Testis (tissue), 3 donors: Measurements from ENCODE around the gene SYT15B. TPM values are rescaled to one million over a fixed set of nuclear protein-coding genes. Genes with fewer than 3 reads are reported as not detected.
"Not testable (repeated sequence)": the region's sequence is repeated elsewhere in the genome, so short reads cannot be mapped to it uniquely, and the experiment has no call there.

Experiments
- DNase-seq: peaks from one replicate; pipeline ENCODE4 v3.0.0-alpha.2; 2019
- H3K27ac ChIP-seq, 2 donors: fragments of 200-600 bp; sonication (generic); one replicate each; pipeline ENCODE4 v1.5.1; 2019
- H3K27me3 ChIP-seq: fragments of 200-600 bp; sonication (generic); one replicate; pipeline ENCODE4 v1.5.1; 2019
- H3K36me3 ChIP-seq: fragments of 200-600 bp; sonication (generic); one replicate; pipeline ENCODE4 v1.5.1; 2017; ENCODE audit warnings: low read depth; ENCODE audit errors: missing control alignments
- H3K4me1 ChIP-seq: fragments of 200-600 bp; sonication (generic); one replicate; pipeline ENCODE4 v1.5.1; 2019
- H3K4me3 ChIP-seq, 2 donors: fragments of 200-600 bp; sonication (generic); one replicate each; pipeline ENCODE4 v1.5.1; 2017 to 2019
- H3K9me3 ChIP-seq: fragments of 200-600 bp; sonication (generic); one replicate; pipeline ENCODE4 v1.5.1; 2017
- WGBS, 2 donors: methylation state at CpG; one replicate each; pipeline ENCODE4 v1.1.5; 2018; 5-methylcytosine and 5-hydroxymethylcytosine counted together
- intact Hi-C: fragments of 100-400 bp; cut with DNase I; formaldehyde crosslinking; loops from one replicate; pipeline ENCODE4 v1.15.1; 2023; ENCODE audit warnings: low total_unique reads
- polyA plus RNA-seq: library from polyadenylated mRNA; stranded (reverse); fragments of 350-450 nt; fragmentation: Illumina TruSeq; extraction: RNeasy Lipid Tissue Mini Kit (QIAGEN cat#74804); gene quantifications from one replicate; pipeline ENCODE4 v1.2.3, GENCODE V29; 2014; ENCODE audit warnings: low read depth, low replicate concordance; ENCODE audit not compliant: insufficient read depth
- total RNA-seq, 2 donors: library from RNA; depleted of rRNA; stranded (reverse); fragments of >200 nt; gene quantifications; one replicate each; pipeline ENCODE4 v1.2.3, GENCODE V29; 2016

Gene SYT15B
- total and polyA plus RNA-seq, 3 donors from 2014 or later = 0.37 to 1.2 (median 1.0) TPM

DNA sequence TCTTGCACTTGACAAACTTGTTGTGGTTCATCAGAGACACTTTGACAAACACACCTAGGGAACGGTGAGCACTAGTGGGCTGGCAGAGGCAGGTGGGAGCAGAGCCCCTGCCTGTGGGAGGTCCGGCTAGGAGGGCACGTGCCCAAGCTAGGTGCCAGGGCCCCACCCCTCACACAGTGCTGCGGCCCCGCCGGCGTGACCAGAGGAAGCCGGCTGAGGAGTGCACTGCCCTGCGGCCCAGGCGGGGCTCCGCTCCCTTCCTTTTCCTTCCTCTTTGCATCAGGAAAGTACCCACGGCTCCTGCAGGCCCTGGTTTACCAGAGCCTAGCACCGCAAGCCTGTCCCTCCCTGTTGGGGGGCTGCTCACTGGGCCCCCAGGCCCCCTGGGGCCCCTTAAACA is 7.2 kb downstream of the SYT15B start:
- no CpG with 5 or more reads among the region's 13 CpGs for WGBS, 2 donors
- intact Hi-C loops, H3K27me3 ChIP-seq, H3K36me3 ChIP-seq, DNase-seq, H3K4me1 ChIP-seq, H3K9me3 ChIP-seq, H3K27ac ChIP-seq, H3K4me3 ChIP-seq: not testable (repeated sequence)

DNA sequence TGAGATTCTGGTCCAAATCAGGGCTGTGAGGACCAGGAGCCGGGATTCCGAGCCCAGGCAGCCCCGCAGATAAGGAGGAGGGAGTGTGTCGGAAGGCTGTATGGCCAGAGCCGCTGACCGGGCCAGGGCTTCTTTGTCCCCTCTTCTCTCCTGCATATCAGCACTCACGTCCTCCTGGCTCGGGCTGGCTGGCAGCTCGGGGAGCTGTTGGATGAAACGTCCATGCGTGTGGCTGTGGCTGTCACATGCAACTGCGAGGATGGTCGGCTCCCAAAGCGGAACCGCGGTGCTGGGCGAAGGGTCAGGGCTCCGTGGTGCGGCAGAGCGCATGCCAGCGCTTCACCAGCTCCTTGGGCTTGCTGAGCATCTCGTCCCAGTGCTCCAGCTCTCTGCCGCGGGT is 9.5 kb downstream of the SYT15B start:
- intact Hi-C loops, H3K27me3 ChIP-seq: not testable (repeated sequence)
- WGBS, 2 donors = no CpG with 5 or more reads among the region's 24 CpGs

DNA sequence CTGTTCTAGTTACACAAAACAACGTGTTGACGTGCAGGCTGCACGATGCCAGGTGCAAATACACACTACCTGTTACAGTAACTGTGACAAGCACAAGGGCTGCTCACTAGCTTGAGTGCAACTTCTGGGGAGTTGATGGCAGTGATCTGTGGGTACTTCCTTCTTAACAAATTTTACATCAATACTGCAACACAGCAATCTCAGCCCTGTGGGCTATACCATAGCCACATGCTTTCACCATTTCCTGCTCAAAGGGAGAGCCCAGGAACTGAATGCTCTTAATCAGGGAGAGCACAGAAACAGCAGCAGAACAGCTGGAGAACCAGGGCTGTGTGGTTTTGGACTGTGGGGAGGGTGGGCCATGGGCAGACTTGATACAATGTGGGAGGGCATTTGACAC is 10.2 kb downstream of the SYT15B start:
- DNase-seq, H3K9me3 ChIP-seq, H3K27me3 ChIP-seq, H3K4me1 ChIP-seq, intact Hi-C loops, H3K36me3 ChIP-seq, H3K4me3 ChIP-seq, H3K27ac ChIP-seq: not testable (repeated sequence)
- no CpG with 5 or more reads among the region's 3 CpGs for WGBS, 2 donors

More for the DNA sequence above, 9.5 kb downstream of the SYT15B start:
- H3K27ac ChIP-seq, H3K36me3 ChIP-seq, DNase-seq, H3K4me1 ChIP-seq, H3K4me3 ChIP-seq, H3K9me3 ChIP-seq: not testable (repeated sequence)

GRCh38 chr10:47751821-47752220 is 11.6 kb downstream of the SYT15B start:
- H3K27me3 ChIP-seq, H3K4me3 ChIP-seq, DNase-seq, H3K27ac ChIP-seq, intact Hi-C loops, H3K9me3 ChIP-seq, H3K4me1 ChIP-seq, H3K36me3 ChIP-seq: not testable (repeated sequence)
- no CpG with 5 or more reads among the region's 3 CpGs for WGBS, 2 donors

DNA sequence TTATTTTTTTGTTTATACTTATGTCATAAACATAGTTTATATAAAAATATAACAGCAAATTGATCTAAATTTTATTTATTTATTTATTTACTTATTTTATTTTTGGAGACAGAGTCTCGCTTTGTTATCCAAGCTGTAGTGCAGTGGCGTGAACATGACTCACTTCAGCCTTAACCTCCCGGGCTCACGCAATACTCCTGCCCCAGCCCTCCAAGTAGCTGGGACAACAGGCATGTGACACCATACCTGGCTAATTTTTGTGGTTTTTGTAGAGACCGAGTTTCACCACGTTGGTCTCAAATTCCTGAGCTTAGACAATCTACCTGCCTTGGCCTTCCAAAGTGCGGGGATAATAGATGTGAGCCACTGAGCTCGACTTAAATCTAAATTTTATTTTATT is 13.0 kb downstream of the SYT15B start:
- H3K27ac ChIP-seq, H3K4me3 ChIP-seq, H3K36me3 ChIP-seq: not testable (repeated sequence)

DNA sequence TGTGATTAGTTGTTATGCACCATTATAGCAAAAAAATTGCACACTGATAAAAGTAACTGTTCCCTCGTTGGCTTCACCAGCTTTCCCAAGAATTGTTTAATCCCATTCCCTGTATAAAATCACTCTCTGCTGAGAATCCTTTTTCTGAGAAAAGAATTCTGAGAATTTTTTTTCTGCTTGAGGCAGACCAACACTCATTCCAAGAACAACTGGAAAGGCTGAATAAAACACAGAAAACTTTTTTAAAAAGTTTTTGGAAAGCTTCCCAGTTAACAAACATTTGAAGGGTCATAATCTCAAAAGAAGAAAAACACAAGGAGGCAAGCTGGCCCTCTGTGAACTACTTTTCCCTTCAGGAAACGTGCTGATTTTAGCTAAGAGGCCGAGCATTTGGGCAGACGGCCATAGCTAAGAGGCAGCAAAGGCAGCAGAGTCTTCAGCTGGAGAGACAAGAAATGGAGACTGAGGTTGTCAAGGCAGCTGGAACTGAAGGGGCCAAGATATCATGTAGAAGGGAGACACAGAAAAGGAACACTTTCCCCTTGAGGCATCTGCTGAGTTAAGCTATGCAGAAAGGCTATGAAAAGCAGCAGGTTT is 16.5 kb downstream of the SYT15B start:
- H3K27ac ChIP-seq, intact Hi-C loops, DNase-seq, H3K27me3 ChIP-seq, H3K36me3 ChIP-seq, H3K9me3 ChIP-seq, H3K4me3 ChIP-seq, H3K4me1 ChIP-seq: not testable (repeated sequence)
- WGBS, 2 donors = 22 to 25% methylated on average over 3 of the region's 4 CpGs

More for the DNA sequence above, 13.0 kb downstream of the SYT15B start:
- DNase-seq, intact Hi-C loops, H3K9me3 ChIP-seq, H3K27me3 ChIP-seq, H3K4me1 ChIP-seq: not testable (repeated sequence)
- 100% methylated on average over 1 of the region's 8 CpGs; no CpG with 5 or more reads in 1 of the 2 donors for WGBS, 2 donors

- intact Hi-C loops, H3K4me3 ChIP-seq, H3K36me3 ChIP-seq, DNase-seq, H3K9me3 ChIP-seq, H3K4me1 ChIP-seq, H3K27ac ChIP-seq, H3K27me3 ChIP-seq: not testable (repeated sequence)
- 38 to 44% methylated on average over 1 of the region's 4 CpGs for WGBS, 2 donors
Observed at GRCh38 chr10:47744881-47745280, 18.5 kb downstream of the SYT15B start.

DNA sequence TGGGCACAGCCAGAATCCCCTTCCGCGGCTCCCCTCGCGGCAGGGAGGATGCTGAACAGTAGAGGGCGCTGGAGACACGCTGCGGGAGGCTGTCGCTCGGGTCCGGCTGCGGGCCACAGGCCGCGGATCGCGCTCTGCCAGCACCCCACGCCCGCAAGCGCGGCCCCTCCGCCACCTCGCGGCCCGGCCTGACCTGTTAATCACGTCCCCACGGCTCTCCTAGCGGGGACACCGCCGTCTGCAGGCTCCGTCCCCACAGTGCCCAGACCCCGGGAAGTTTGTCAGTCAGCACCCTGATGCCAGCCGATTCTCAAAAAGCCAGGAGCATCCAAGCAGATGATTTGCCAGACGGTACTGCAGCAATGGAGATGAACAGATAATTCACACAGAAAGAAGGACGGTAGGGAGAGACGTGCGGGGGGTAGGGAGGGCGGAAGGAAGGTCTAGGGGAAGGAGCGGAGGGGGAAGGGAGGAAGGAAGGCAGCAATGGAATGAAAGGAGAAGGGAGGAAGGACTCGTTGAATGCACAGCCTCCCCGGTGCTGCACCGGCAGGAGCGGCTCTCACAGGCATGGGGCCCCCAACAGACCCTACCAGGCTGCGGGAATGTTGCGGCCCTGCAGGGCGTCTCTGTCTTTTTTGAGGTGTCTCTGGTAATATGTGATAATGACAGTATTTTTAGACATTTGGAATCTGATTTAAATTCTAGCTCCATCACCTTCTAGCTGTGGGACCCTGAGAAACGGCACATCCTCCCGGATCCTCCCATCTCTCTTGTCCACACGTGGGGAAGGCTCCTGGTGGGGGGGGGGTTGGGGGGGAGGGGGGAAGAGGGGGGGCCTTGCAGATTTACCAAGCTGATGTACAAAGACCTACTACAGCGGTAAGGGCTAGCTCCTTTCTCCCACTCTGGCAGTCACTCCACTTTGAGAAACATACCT is 19.5 kb downstream of the SYT15B start:
- intact Hi-C loops = not testable (repeated sequence)
- DNase-seq = peak; percentile 31
- WGBS, 2 donors = 2 to 8% methylated on average over 6 to 9 of the region's 48 CpGs

GRCh38 chr10:47740868-47741267 is 22.5 kb downstream of the SYT15B start:
- WGBS, 2 donors = 70 to 83% methylated on average over 2 of the region's 2 CpGs
- H3K27ac ChIP-seq, DNase-seq, intact Hi-C loops, H3K4me3 ChIP-seq, H3K27me3 ChIP-seq, H3K9me3 ChIP-seq, H3K36me3 ChIP-seq, H3K4me1 ChIP-seq: not testable (repeated sequence)

More for the DNA sequence above, 19.5 kb downstream of the SYT15B start:
- H3K4me3 ChIP-seq, H3K36me3 ChIP-seq, H3K27ac ChIP-seq, H3K4me1 ChIP-seq, H3K27me3 ChIP-seq, H3K9me3 ChIP-seq: not testable (repeated sequence)

DNA sequence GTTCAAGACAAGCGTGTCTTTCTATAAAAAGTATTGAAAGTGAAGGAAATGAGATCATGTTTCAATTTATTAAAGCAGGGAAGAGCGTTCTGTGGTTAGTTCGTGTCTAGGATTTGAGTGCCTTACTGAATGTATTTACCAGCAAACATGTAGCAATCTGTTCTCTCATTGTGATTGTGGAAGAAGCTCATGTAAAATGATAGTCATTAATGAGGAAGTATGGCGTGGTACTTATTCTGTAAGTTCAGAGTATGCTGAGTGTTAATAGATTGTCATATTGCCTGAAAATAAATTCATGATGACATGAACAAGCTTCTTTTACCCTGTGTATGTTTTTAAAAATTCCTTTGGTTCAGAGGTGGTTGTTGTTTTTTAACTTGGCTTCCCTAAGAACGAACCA is 32.5 kb downstream of the SYT15B start:
- H3K27ac ChIP-seq, H3K27me3 ChIP-seq, intact Hi-C loops, H3K4me3 ChIP-seq, H3K4me1 ChIP-seq, H3K36me3 ChIP-seq, H3K9me3 ChIP-seq, DNase-seq: not testable (repeated sequence)
- 80 to 100% methylated on average over 1 of the region's 5 CpGs for WGBS, 2 donors

- H3K27ac ChIP-seq, H3K9me3 ChIP-seq, H3K36me3 ChIP-seq, H3K27me3 ChIP-seq, H3K4me1 ChIP-seq, intact Hi-C loops, DNase-seq, H3K4me3 ChIP-seq: not testable (repeated sequence)
- no CpG with 5 or more reads among the region's 6 CpGs for WGBS, 2 donors
Observed at GRCh38 chr10:47725740-47726139, 37.7 kb downstream of the SYT15B start.

DNA sequence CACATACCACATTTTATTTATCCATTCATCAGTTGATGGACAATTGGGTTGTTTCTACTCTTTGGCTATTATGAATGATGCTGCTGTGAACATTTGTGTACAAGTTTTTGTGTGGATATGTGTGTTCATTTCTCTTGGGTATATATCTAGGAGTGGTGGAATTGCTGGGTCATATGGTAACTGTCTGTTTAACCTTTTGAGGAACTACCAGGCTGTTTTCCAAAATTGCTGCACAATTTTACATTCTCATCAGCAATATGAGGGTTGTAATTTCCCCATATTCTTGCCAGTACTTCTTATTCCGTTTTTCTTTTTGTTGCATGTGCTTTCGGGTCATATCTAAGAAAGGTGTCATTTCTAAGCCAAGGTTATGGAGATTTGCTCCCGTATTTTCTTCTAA is 38.3 kb downstream of the SYT15B start:
- H3K4me1 ChIP-seq, intact Hi-C loops, H3K4me3 ChIP-seq, DNase-seq, H3K9me3 ChIP-seq, H3K27ac ChIP-seq, H3K36me3 ChIP-seq, H3K27me3 ChIP-seq: not testable (repeated sequence)
- WGBS, 2 donors = no CpG with 5 or more reads among the region's 3 CpGs
